Activated T-helper 17 cell treated with anti-CD3 and anti-CD28 coated beads, Interleukin-2, amount 50 U/mL, for 72 hours (primary cell): ENCODE data around the gene PLA2G12B. TPM values are rescaled to one million over a fixed set of nuclear protein-coding genes. Genes with fewer than 3 reads are reported as not detected.
"Not testable (repeated sequence)": the region's sequence is repeated elsewhere in the genome, so short reads cannot be mapped to it uniquely, and the experiment has no call there.

ENCODE experiments used
- ATAC-seq: fragments of 150-1000 bp; cut with Tn5 transposase; replicated peaks from 2 replicates; pipeline ENCODE4 v1.10.0; 2021; ENCODE audit warnings: mild to moderate bottlenecking, moderate library complexity
- H3K27ac Mint-ChIP-seq: one replicate; pipeline ENCODE4 v1.8.0; 2022; ENCODE audit warnings: mixed read lengths
- H3K27me3 Mint-ChIP-seq: one replicate; pipeline ENCODE4 v1.8.0; 2022; ENCODE audit warnings: mixed read lengths
- H3K36me3 Mint-ChIP-seq: one replicate; pipeline ENCODE4 v1.8.0; 2022; ENCODE audit warnings: low read depth, mild to moderate bottlenecking, mixed read lengths
- H3K4me1 Mint-ChIP-seq: one replicate; pipeline ENCODE4 v1.8.0; 2022; ENCODE audit warnings: mixed read lengths
- H3K4me3 Mint-ChIP-seq: one replicate; pipeline ENCODE4 v1.8.0; 2022; ENCODE audit warnings: mild to moderate bottlenecking, mixed read lengths
- H3K9me3 Mint-ChIP-seq: one replicate; pipeline ENCODE4 v1.8.0; 2022; ENCODE audit warnings: mixed read lengths
- total RNA-seq, 2 donors: library from RNA; stranded (reverse); gene quantifications; one replicate each; pipeline ENCODE4 v1.2.3, GENCODE V29; 2022

PLA2G12B gene, protein sequence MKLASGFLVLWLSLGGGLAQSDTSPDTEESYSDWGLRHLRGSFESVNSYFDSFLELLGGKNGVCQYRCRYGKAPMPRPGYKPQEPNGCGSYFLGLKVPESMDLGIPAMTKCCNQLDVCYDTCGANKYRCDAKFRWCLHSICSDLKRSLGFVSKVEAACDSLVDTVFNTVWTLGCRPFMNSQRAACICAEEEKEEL
- total RNA-seq: not detected

DNA sequence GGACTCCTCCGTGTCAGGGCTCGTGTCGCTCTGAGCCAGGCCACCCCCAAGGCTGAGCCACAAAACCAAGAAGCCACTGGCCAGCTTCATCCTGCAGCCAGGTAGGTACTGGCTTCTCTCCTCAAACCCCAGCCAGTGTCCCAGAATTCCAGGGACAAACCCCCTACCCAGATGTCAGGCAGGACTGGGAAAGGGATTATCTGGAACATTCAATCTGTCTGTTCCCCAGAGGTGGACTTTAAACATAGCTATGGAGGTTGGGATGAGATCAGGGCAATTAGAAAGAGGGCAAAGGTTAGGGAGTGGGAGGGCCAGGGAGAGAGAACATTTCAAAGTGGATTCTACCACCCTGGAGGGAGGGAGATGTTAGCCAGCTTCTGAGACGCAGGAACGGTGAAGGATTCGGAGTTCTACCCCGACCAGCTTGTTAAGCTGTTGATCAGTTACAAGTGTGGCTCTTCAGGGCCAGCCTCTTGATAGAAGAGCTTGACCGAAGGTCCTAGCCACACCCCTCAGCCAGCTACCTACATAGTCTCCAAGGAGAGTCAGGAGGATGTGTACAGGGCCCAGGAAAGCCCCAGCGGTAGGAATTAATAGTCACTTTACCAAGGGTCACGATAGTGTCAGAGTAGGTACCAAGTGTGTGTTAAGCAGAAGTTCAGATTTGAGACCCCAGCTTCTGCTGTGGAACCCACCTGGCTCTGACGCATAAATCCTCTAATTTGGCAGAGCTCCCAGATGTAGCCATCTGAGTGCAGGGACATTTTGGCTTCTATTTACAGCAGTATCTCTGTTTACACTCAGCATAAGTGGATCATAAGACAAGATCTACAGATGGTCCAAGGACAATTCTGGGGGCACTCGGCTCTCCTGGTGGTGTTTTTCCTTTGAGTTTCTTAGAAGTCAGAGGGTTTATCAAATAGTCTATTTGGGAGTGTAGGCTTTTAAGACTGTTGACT lies at the start of gene PLA2G12B:
Gene PLA2G12B, minus strand, starts transcription at position 211 of the 959 bp plus-strand sequence. Its CDS starts 121 bp downstream, at position 90.
- Mint-ChIP-seq H3K9me3 (no peaks in the 10 kb centered on the region), H3K4me1 (no peaks in the 10 kb centered on the region), H3K27me3 (peaks cover 9% of the 10 kb centered on the region), H3K4me3 (no peak within 1 kb of the TSS), H3K27ac (no peak within 1 kb of the TSS), H3K36me3 (no peaks in the 10 kb centered on the region)
- ATAC-seq: no peak

GRCh38 chr10:73003822-73004221 lies 49.2 kb upstream of the PLA2G12B start:
- H3K4me3 Mint-ChIP-seq: no peak overlapping the region
- peaks cover 90% of the 10 kb centered on the region for H3K36me3 Mint-ChIP-seq
- H3K9me3 Mint-ChIP-seq: peaks cover 4% of the 10 kb centered on the region
- H3K4me1 Mint-ChIP-seq: no peaks in the 10 kb centered on the region
- ATAC-seq: no peak
- no peaks in the 10 kb centered on the region for H3K27me3 Mint-ChIP-seq
- no peak overlapping the region for H3K27ac Mint-ChIP-seq

- Mint-ChIP-seq H3K36me3 (peaks cover 61% of the 10 kb centered on the region), H3K4me1 (no peaks in the 10 kb centered on the region), H3K9me3 (peaks cover 4% of the 10 kb centered on the region), H3K4me3 (no peak overlapping the region), H3K27ac (peak overlapping the region; percentile 7), H3K27me3 (no peaks in the 10 kb centered on the region)
- no peak for ATAC-seq
Measured at GRCh38 chr10:73000973-73001372, 46.4 kb upstream of the PLA2G12B start.

- H3K9me3 Mint-ChIP-seq: peaks cover 4% of the 10 kb centered on the region
- H3K4me3 Mint-ChIP-seq: no peak overlapping the region
- no peaks in the 10 kb centered on the region for H3K4me1 Mint-ChIP-seq
- H3K27me3 Mint-ChIP-seq: no peaks in the 10 kb centered on the region
- H3K36me3 Mint-ChIP-seq: peaks cover 44% of the 10 kb centered on the region
- ATAC-seq: no peak
- H3K27ac Mint-ChIP-seq: peak overlapping the region; percentile 13
Measured at GRCh38 chr10:72997099-72997498, 42.5 kb upstream of the PLA2G12B start.

DNA sequence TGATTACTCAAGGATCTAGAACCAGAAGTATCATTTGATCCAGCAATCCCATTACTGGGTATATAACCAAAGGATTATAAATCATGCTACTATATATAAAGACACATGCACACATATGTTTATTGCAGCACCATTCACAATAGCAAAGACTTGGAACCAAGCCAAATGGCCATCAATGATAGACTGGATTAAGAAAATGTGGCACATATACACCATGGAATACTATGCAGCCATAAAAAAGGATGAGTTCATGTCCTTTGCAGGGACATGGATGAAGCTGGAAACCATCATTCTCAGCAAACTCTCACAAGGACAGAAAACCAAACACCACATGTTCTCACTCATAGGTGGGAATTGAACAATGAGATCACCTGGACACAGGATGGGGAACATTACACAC lies 40.9 kb upstream of the PLA2G12B start:
- not testable (repeated sequence) for H3K27me3 Mint-ChIP-seq, ATAC-seq, H3K4me3 Mint-ChIP-seq, H3K27ac Mint-ChIP-seq, H3K4me1 Mint-ChIP-seq, H3K9me3 Mint-ChIP-seq
- peaks cover 46% of the 10 kb centered on the region for H3K36me3 Mint-ChIP-seq

GRCh38 chr10:72989771-72990170 lies 35.2 kb upstream of the PLA2G12B start:
- H3K4me1 Mint-ChIP-seq, H3K9me3 Mint-ChIP-seq, H3K4me3 Mint-ChIP-seq, H3K27me3 Mint-ChIP-seq, H3K27ac Mint-ChIP-seq, ATAC-seq: not testable (repeated sequence)
- H3K36me3 Mint-ChIP-seq: peaks cover 58% of the 10 kb centered on the region

GRCh38 chr10:72984618-72985017 lies 30.0 kb upstream of the PLA2G12B start:
- ATAC-seq, H3K4me1 Mint-ChIP-seq, H3K9me3 Mint-ChIP-seq, H3K27me3 Mint-ChIP-seq, H3K4me3 Mint-ChIP-seq, H3K27ac Mint-ChIP-seq: not testable (repeated sequence)
- peaks cover 19% of the 10 kb centered on the region for H3K36me3 Mint-ChIP-seq

GRCh38 chr10:72981882-72982529 lies 27.4 kb upstream of the PLA2G12B start:
- no peak overlapping the region for H3K27ac Mint-ChIP-seq
- H3K4me1 Mint-ChIP-seq: no peaks in the 10 kb centered on the region
- peaks cover 27% of the 10 kb centered on the region for H3K9me3 Mint-ChIP-seq
- H3K27me3 Mint-ChIP-seq: peaks cover 8% of the 10 kb centered on the region
- ATAC-seq: peak; percentile 18
- H3K36me3 Mint-ChIP-seq: peaks cover 4% of the 10 kb centered on the region
- no peak overlapping the region for H3K4me3 Mint-ChIP-seq

DNA sequence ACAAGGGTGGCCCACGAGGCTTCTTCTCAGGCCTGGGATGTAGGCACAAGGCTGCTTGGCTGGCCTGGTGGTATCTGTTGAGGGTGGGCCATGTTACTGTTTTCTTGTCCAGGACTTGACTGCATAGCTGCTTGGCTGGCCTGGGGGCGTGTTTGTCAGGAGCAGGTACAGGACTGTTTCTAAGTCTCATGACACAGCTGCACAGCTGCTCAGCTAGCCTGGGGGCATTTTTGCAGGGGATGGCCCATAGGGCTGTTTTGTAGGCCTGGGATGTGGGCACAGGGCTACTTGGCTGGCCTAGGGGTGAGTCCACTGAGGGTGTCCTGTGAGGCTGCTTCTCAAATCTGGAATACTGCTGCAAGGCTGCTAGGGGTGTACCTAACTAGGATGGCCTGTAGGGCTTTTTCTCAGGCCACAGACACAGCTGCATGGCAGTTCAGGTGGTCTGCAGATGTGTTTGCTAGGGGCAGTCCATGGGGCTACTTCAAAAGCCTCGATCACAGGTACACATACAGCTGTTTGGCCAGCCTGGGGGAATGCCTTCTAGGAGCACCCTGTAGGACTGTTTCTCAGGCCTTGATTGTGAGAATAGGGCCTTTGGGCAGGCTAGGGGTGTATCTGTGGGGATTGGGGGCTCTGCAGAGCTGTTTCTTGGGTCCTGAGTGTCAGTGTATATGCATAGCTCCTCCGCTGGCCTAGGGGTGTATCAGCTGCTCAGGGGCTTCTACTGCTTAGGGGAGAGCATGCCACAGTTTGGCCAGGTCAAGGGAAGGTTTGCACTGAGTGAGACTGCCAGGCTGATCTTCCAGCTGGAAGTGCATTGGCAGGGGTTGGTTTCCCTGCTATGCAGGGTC lies 26.6 kb upstream of the PLA2G12B start:
- peak; percentile 11 for ATAC-seq
- H3K9me3 Mint-ChIP-seq: peaks cover 29% of the 10 kb centered on the region
- H3K36me3 Mint-ChIP-seq: peaks cover 6% of the 10 kb centered on the region
- H3K4me1 Mint-ChIP-seq: no peaks in the 10 kb centered on the region
- peaks cover 10% of the 10 kb centered on the region for H3K27me3 Mint-ChIP-seq
- H3K4me3 Mint-ChIP-seq: no peak overlapping the region
- H3K27ac Mint-ChIP-seq: no peak overlapping the region

- no peak for ATAC-seq
- H3K36me3 Mint-ChIP-seq: peaks cover 6% of the 10 kb centered on the region
- peaks cover 29% of the 10 kb centered on the region for H3K9me3 Mint-ChIP-seq
- no peak overlapping the region for H3K4me3 Mint-ChIP-seq
- H3K27ac Mint-ChIP-seq: no peak overlapping the region
- no peaks in the 10 kb centered on the region for H3K4me1 Mint-ChIP-seq
- H3K27me3 Mint-ChIP-seq: peaks cover 10% of the 10 kb centered on the region
Measured at GRCh38 chr10:72980348-72980747, 25.7 kb upstream of the PLA2G12B start.

DNA sequence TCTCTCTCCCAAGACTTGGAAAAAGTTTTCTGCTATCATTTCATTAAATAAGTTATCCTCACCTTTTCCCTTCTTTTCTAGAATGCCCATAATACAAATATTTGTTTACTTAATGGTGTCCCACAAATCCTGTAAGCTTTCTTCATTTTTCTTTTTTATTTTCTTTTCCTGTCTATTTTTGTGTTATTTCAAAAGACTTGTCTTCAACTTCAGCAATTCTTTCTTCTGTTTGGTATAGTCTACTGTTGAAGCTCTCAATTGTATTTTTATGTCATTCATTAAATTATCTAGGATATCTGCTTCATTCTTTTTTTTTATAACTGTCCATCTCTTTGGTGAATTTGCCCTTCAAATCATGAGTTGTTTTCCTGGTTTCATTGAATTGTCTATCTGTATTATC lies 25.1 kb upstream of the PLA2G12B start:
- H3K27ac Mint-ChIP-seq: no peak overlapping the region
- peaks cover 6% of the 10 kb centered on the region for H3K36me3 Mint-ChIP-seq
- no peak for ATAC-seq
- H3K4me3 Mint-ChIP-seq: no peak overlapping the region
- H3K4me1 Mint-ChIP-seq: no peaks in the 10 kb centered on the region
- H3K9me3 Mint-ChIP-seq: peaks cover 29% of the 10 kb centered on the region
- peaks cover 12% of the 10 kb centered on the region for H3K27me3 Mint-ChIP-seq

- Mint-ChIP-seq H3K4me1 (no peaks in the 10 kb centered on the region), H3K27ac (no peak overlapping the region), H3K27me3 (peaks cover 15% of the 10 kb centered on the region), H3K4me3 (no peak overlapping the region), H3K9me3 (peaks cover 29% of the 10 kb centered on the region), H3K36me3 (peaks cover 6% of the 10 kb centered on the region)
- ATAC-seq: no peak
Measured at GRCh38 chr10:72976886-72977285, 22.3 kb upstream of the PLA2G12B start.

GRCh38 chr10:72956001-72956400 lies 1.4 kb upstream of the PLA2G12B start:
- ATAC-seq: no peak
- no peaks in the 10 kb centered on the region for H3K9me3 Mint-ChIP-seq
- no peaks in the 10 kb centered on the region for H3K4me1 Mint-ChIP-seq
- no peak overlapping the region for H3K4me3 Mint-ChIP-seq
- no peak overlapping the region for H3K27ac Mint-ChIP-seq
- H3K27me3 Mint-ChIP-seq: peaks cover 13% of the 10 kb centered on the region
- no peaks in the 10 kb centered on the region for H3K36me3 Mint-ChIP-seq

- H3K27me3 Mint-ChIP-seq: peaks cover 12% of the 10 kb centered on the region
- H3K27ac Mint-ChIP-seq: no peak overlapping the region
- ATAC-seq: no peak
- H3K4me3 Mint-ChIP-seq: no peak overlapping the region
- H3K4me1 Mint-ChIP-seq: no peaks in the 10 kb centered on the region
- H3K9me3 Mint-ChIP-seq: no peaks in the 10 kb centered on the region
- no peaks in the 10 kb centered on the region for H3K36me3 Mint-ChIP-seq
Measured at GRCh38 chr10:72954230-72954595, 393 bp downstream of the PLA2G12B start.
